GM18517 (cell line): ENCODE results near the gene GAPT.

Experiments used
- ATAC-seq: cut with Tn5 transposase; IDR thresholded peaks from one replicate; pipeline ENCODE4 v1.9.1; 2021; ENCODE audit warnings: mild to moderate bottlenecking, moderate library complexity; ENCODE audit not compliant: unreplicated experiment

Gene GAPT

GRCh38 chr5:58460732-58461286 lies 30.4 kb upstream of the GAPT start:
- peak; percentile 85 for ATAC-seq

DNA sequence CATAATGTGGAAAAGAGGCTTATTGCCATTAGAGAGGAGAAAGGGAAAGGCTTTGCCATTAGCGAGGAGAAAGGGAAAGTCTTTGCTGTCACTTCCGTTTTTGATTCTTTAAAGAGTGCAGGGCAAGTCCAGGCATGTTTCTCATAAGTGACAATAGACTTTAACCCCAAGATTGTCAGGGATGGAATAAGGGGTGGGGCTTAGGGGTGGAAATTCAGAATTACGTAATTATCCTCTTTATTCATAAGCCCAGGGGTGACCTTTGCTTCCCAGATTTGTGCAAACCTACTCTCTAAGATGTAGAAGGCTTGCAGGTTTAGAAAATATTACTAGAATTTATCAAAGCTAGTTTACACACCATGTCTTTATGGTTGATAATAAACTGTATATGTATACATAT lies 29.1 kb upstream of the GAPT start:
- ATAC-seq = no peak

DNA sequence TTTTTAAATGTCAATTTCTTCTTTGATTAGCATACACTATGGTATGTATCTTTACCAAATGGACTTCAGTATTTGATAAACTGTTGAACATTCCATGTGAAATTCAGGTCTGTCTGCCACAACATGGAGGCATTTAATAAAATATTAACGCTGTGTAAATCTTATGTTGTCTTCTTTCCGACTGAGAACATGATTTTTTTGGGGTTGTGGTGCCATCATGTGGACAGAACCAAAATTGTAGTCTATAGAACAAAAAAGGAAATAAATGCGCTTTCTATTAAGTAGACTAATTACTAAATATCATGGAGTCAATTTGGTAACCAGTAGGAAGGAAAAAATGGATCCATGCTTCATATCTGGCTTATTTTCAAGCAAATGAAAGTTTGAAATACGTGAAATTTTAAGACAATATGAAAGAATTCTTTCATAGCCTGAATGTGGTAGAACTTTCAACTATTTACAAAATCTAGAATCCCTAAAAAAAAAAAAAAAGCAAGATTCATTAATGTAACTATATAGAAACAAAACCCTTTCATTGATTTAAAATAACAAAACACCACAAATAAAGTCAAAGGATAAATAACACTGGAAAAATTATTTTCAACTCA lies 28.5 kb upstream of the GAPT start:
- ATAC-seq = no peak

- peak; percentile 99 for ATAC-seq
These were observed 24.3 kb upstream of the GAPT start for GRCh38 chr5:58466939-58467338.

GRCh38 chr5:58469896-58470295 lies 21.3 kb upstream of the GAPT start:
- no peak for ATAC-seq

GRCh38 chr5:58475404-58475803 lies 15.8 kb upstream of the GAPT start:
- no peak for ATAC-seq

- ATAC-seq = no peak
These were observed 13.4 kb upstream of the GAPT start for GRCh38 chr5:58477760-58478376.

DNA sequence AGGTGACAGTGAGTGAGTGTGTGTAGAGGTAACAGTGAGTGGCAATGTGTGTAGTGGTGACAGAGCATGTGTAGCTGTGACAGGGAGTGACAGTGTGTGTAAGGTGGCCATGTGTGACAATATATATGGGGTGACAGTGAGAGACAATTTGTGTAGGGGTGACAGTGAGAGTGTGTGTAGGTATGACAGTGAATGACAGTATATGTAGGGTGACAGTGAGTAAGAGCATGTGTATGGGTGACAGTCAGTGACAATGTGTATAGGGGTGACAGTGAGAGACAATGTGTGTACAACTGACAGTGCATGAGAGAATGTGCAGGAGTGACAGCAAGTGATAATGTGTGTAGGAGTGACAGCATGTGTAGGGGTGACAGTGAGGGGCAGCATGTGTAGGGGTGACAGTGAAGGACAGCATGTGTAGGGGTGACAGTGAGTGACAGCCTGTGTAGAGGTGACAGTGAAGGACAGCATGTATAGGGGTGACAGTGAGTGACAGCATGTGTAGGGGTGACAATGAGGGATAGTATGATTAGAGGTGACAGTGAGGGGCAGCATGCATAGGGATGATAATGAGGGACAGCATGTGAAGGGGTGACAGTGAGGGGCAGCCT lies 10.1 kb upstream of the GAPT start:
- no peak for ATAC-seq

DNA sequence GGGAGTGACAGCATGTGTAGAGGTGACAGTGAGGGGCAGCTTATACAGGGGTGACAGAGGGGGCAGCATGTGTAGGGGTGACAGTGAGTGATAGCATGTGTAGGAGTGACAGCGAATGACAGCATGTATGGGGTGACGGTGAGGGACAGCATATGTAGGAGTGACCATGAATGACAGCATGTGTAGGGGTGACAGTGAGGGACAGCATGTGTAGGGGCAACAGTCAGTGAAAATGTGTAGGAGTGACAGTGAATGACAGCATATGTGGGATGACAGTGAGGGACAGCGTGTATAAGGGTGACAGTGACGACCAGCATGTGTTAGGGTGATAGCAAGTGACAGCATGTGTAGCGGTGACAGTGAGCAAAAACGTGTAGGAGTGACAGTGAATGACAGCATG lies 9.4 kb upstream of the GAPT start:
- ATAC-seq = no peak

DNA sequence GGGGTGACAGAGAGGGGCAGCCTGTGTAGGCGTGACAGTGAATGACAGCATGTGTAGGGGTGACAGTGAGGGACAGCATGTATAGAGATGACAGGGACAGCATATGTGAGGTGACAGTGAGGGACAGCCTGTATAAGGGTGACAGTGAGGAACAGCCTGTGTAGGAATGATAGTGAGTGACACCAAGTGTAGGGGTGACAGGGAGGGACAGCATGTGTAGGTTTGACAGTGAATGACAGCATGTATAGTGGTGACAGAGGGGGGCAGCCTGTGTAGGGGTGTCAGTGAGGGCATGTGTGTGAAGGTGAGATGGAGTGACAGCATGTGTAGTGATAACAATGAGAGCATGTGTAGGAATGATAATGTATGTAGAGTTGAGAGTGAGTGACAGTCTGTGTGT lies 8.7 kb upstream of the GAPT start:
- no peak for ATAC-seq

DNA sequence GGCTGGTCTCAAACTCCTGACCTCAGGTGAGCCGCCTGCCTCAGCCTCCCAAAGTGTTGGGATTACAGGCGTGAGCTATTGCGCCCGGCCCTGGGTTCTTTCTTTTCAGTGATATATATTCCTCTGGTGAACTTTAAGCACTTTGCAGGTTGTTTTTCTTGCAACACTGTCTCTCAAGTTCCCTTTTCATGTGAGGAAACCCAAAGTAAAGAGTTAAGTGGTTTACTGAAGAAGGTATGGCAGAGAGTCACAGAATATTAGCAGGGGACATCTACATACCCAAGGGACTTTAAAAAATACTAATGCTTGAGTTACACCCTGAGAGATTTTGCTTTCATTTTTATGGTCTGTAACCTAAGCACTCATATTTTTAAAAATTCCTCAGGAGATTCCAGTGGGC lies 6.7 kb upstream of the GAPT start:
- ATAC-seq = no peak

- ATAC-seq = no peak
These were observed 4.9 kb upstream of the GAPT start for GRCh38 chr5:58486290-58486689.

GRCh38 chr5:58490402-58491050 lies 709 bp upstream of the GAPT start:
- ATAC-seq = no peak

DNA sequence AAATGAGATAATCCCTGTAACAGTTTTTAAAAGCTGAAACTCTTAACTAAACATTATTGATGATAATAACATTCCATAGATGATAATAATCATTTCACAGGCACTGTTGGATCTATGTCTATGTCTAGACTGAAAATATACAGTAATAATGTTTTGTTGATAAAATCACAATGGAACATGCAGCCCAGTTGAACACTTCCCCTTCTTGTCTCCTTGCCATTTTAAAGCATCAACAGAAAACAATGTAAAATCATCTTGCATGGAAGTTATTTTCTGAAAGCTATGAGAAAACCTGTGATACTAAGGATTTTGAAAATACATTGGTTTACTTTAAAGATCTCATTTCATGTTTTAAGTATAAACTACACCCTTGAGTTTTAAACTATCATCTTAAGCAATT lies 1.9 kb downstream of the GAPT start:
- ATAC-seq = no peak

GRCh38 chr5:58496488-58496887 lies 5.3 kb downstream of the GAPT start:
- ATAC-seq = no peak

GRCh38 chr5:58497386-58497785 lies 6.2 kb downstream of the GAPT start:
- no peak for ATAC-seq

- no peak for ATAC-seq
These were observed 6.7 kb downstream of the GAPT start for GRCh38 chr5:58497921-58498320.

- ATAC-seq = no peak
These were observed 7.2 kb downstream of the GAPT start for GRCh38 chr5:58498340-58498942.

DNA sequence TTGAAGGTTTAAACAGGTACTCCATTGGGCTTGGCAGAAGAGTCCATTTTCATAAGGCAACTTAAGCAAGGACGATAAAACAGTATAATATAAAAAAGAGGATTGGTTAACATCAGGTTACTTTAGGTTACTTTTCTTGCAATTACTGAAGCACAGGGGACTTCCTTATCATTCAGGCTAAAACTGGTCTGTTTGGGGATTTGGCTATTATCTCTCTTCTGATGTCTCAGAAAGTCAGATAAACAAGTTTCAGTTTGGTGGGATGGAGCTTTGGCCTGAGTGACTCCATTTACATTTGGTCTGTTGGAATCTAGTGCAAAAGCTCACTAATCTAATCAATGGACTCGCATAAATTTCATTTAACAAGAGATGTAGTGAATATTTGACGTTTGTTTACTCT lies 8.0 kb downstream of the GAPT start:
- no peak for ATAC-seq

- ATAC-seq = no peak
These were observed 8.7 kb downstream of the GAPT start for GRCh38 chr5:58499941-58500340.

DNA sequence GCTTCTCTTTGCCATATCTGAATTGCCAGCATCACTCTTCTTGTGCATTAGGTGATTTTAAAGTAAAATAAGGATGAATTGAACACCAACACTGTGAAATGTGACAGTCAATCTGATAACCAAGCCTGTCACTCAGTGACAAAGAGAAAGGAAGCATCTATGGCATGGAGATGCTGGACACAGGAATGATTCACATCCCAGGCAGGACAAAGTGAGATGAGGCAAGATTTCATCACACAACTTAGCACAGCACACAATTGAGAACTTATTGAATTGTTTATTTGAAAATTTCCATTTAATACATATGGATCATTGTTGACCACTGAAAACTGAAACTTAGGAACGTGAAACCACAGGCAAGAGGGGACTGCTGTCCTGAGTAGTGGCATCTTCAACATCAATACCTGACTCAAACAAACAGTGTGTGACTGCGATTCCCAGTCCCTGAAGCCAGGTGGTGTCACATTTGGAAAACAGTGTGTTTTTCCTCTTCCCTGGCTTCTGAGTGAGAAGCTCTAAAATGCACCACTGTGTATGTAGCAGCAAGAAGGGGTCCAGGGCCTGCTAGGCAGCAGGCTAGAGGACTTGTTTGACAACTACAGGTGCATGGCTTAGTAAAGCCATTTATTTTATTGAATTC lies 10.7 kb downstream of the GAPT start:
- ATAC-seq = no peak
